GM12801 (cell line): Measurements from ENCODE around the gene TUBE1.

Experiments
- TF ChIP-seq, protein P1 (sequence below): IDR thresholded peaks from one replicate; pipeline ENCODE4 v1.5.1; 2011; ENCODE audit warnings: control low read depth; ENCODE audit not compliant: insufficient read length; ENCODE audit errors: extremely low read depth

TUBE1 gene

DNA sequence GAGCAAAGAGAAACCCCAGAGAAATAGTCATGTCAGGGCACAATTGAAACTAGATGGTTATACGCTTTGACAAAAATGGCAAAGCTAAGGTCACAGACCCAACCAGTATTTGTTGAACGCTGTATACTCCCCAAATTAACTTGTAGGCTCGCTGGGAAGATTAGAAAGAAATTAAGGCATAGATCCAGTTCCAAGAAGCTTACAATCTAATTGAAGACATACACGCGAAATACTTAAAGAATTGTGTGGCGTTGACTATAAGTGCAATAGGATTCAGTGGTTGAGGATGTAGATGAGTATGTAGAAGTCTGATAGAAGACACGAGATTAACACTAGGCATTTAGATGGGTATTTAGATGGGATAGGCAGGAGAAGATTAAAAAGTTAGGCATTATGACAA, 634 bp upstream of the TUBE1 start:
- TF ChIP-seq, protein P1, sequence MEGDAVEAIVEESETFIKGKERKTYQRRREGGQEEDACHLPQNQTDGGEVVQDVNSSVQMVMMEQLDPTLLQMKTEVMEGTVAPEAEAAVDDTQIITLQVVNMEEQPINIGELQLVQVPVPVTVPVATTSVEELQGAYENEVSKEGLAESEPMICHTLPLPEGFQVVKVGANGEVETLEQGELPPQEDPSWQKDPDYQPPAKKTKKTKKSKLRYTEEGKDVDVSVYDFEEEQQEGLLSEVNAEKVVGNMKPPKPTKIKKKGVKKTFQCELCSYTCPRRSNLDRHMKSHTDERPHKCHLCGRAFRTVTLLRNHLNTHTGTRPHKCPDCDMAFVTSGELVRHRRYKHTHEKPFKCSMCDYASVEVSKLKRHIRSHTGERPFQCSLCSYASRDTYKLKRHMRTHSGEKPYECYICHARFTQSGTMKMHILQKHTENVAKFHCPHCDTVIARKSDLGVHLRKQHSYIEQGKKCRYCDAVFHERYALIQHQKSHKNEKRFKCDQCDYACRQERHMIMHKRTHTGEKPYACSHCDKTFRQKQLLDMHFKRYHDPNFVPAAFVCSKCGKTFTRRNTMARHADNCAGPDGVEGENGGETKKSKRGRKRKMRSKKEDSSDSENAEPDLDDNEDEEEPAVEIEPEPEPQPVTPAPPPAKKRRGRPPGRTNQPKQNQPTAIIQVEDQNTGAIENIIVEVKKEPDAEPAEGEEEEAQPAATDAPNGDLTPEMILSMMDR = no peak

DNA sequence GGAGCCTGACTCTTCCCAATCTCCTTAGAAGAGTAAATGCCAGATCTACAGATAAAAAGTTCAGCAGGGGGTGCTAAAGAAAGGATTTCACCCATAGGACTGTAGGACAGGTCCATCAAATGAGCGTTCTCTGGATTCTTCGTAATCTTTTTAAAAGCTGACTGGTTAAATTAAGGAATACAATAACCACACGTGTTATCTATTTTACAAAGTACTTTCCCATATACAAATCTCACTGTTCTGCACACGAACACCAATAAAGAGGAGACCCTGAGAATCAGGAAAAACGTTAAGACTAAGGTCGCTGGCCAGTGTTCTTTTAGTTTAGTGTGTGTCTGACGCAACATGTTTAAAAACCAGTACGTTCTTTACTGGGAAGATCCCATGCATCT, 542 bp downstream of the TUBE1 start:
- TF ChIP-seq, protein P1 = no peak

- TF ChIP-seq, protein P1 = no peak
Measured at GRCh38 chr6:112085286-112086065, 1.8 kb downstream of the TUBE1 start.

DNA sequence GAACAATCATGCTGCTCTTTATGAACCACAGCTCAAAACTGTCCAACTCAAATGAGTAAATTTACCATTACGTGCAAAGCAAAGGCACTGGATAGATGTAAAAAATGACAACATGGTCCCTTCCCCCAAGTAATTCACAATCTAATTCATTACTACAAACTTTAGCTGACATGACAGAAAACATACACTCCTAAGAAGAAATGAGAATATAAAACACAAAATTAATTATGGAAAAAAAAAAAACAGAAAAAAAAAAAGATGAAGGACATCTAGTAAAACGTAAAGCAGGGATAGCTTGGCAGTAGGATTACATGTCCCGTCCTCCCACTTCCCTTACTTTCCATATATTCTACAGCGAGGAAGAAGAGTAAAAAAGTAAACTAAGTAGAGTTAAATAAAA, 5.7 kb downstream of the TUBE1 start:
- TF ChIP-seq, protein P1 = no peak

GRCh38 chr6:112066606-112067005, 20.7 kb downstream of the TUBE1 start:
- TF ChIP-seq, protein P1 = no peak

DNA sequence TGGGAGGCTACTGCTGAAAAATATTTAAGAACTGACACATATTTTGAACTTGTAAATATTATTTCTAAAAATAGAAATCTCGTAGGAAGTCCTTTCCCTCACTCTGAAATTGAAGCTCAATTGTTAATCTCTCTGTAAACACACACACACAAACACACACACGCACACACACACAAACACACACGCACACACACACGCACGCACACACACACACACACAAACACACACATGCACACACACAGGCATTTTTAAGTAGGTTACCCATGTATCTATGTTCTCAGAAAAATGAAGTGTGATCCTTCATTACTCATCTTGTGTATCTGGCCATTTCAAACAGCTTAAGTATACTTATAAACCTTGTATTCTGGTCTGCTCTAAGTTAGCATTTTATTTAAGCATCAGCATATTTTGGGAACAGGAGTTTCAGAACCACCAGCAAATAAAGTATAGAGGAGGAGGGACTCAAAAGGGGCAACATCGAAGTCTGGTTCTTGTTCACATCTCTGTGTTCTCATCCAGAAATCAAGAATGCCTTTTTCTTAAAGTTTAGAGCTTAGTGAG, 21.8 kb downstream of the TUBE1 start:
- TF ChIP-seq, protein P1 = no peak

- TF ChIP-seq, protein P1 = no peak
Measured at GRCh38 chr6:112062966-112063365, 24.3 kb downstream of the TUBE1 start.
